PFSK-1 (cell line): ENCODE results near the gene ASPHD2.

Experiments
- FOXP2 ChIP-seq: optimal IDR thresholded peaks from 2 replicates; pipeline ENCODE3; 2011; ENCODE audit warnings: borderline replicate concordance, control low read depth, inconsistent platforms; ENCODE audit not compliant: insufficient read depth; ENCODE audit errors: extremely low read length, extremely low read depth
- POLR2AphosphoS5 ChIP-seq: IDR thresholded peaks from 2 replicates; pipeline ENCODE4 v1.6.1; 2012; ENCODE audit warnings: low read depth, mild to moderate bottlenecking, control low read depth, low read length, moderate library complexity
- REST ChIP-seq, 2 experiments: IDR thresholded peaks; 2 replicates each; pipeline versions ENCODE4 v1.6.1 to v1.8.0; 2011 to 2012; ENCODE audit warnings: low read depth in 2 of 2, low read length in 2 of 2, control low read depth in 1 of 2, inconsistent platforms in 1 of 2, mild to moderate bottlenecking in 1 of 2, moderate library complexity in 1 of 2; ENCODE audit not compliant: insufficient read depth in 1 of 2
- SIN3A ChIP-seq: IDR thresholded peaks from 2 replicates; pipeline ENCODE4 v1.6.1; 2012; ENCODE audit warnings: mild to moderate bottlenecking, low read length, moderate library complexity, borderline replicate concordance; ENCODE audit not compliant: insufficient read depth
- TAF1 ChIP-seq: IDR thresholded peaks from 2 replicates; pipeline ENCODE4 v1.6.1; 2012; ENCODE audit warnings: low read length, control low read depth, borderline replicate concordance; ENCODE audit not compliant: insufficient read depth

ASPHD2 gene

GRCh38 chr22:26439559-26439958, 10.5 kb downstream of the ASPHD2 start:
- no peak for TF ChIP-seq POLR2AphosphoS5
- no peak for TF ChIP-seq REST (IDR thresholded peaks at IDR 0.05; ENCODE audit: insufficient read depth in 1 of 2, low read depth in 2 of 2, low read length in 2 of 2)
- TF ChIP-seq TAF1: no peak
- TF ChIP-seq FOXP2: no peak
- TF ChIP-seq SIN3A: no peak

GRCh38 chr22:26442086-26442756, 13.2 kb downstream of the ASPHD2 start:
- TF ChIP-seq SIN3A (no peak), FOXP2 (no peak), REST (IDR thresholded peaks at IDR 0.05; ENCODE audit: insufficient read depth in 1 of 2, low read depth in 2 of 2, low read length in 2 of 2) (no peak)

GRCh38 chr22:26443901-26444690, 15.0 kb downstream of the ASPHD2 start:
- TF ChIP-seq FOXP2 (no peak), POLR2AphosphoS5 (no peak), REST (IDR thresholded peaks at IDR 0.05; ENCODE audit: insufficient read depth in 1 of 2, low read depth in 2 of 2, low read length in 2 of 2) (no peak), SIN3A (no peak), TAF1 (no peak)

- TF ChIP-seq FOXP2 (no peak), REST (IDR thresholded peaks at IDR 0.05; ENCODE audit: insufficient read depth in 1 of 2, low read depth in 2 of 2, low read length in 2 of 2) (no peak), TAF1 (no peak), POLR2AphosphoS5 (no peak), SIN3A (no peak)
These were observed 15.7 kb downstream of the ASPHD2 start for GRCh38 chr22:26444777-26445176.
